C4-2B (cell line): ENCODE measurements around the gene MOV10L1.

Experiments
- H3K27ac ChIP-seq: fragments of 450-650 bp; 2 replicates; pipeline ENCODE4 v1.5.1; 2017
- ZFX ChIP-seq: fragments of 450-650 bp; IDR thresholded peaks from 2 replicates; pipeline ENCODE4 v1.6.1; 2017
- TF ChIP-seq, protein P1 (sequence below): fragments of 450-650 bp; conservative IDR thresholded peaks from 2 replicates; pipeline ENCODE4 v1.5.1; 2017; ENCODE audit warnings: mild to moderate bottlenecking

Gene MOV10L1

DNA sequence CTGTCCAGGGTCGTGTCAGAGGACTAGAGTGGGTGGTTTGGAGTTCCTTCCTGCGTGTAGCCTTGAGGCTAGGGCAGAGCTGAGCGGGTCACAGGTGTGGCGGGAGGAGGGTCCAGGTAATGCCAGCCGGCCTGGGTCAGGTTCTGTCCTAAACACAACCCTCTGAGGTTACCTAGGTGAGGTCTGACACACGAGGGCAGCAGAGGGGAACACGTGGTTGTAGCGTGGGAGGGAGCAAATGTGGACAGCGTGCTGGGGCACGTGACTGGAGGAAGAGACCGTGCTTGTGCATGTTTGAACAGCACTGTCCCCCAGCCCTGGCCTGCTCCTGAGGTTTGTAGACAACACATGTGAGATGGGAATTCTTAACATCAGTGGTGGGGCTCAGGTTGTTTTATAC lies 13.1 kb downstream of the MOV10L1 start:
- no peak for TF ChIP-seq ZFX
- TF ChIP-seq, protein P1, sequence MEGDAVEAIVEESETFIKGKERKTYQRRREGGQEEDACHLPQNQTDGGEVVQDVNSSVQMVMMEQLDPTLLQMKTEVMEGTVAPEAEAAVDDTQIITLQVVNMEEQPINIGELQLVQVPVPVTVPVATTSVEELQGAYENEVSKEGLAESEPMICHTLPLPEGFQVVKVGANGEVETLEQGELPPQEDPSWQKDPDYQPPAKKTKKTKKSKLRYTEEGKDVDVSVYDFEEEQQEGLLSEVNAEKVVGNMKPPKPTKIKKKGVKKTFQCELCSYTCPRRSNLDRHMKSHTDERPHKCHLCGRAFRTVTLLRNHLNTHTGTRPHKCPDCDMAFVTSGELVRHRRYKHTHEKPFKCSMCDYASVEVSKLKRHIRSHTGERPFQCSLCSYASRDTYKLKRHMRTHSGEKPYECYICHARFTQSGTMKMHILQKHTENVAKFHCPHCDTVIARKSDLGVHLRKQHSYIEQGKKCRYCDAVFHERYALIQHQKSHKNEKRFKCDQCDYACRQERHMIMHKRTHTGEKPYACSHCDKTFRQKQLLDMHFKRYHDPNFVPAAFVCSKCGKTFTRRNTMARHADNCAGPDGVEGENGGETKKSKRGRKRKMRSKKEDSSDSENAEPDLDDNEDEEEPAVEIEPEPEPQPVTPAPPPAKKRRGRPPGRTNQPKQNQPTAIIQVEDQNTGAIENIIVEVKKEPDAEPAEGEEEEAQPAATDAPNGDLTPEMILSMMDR, result no peak; the same call in 1 of the 2 replicates
- H3K27ac ChIP-seq, result peak overlapping the region; percentile 34

DNA sequence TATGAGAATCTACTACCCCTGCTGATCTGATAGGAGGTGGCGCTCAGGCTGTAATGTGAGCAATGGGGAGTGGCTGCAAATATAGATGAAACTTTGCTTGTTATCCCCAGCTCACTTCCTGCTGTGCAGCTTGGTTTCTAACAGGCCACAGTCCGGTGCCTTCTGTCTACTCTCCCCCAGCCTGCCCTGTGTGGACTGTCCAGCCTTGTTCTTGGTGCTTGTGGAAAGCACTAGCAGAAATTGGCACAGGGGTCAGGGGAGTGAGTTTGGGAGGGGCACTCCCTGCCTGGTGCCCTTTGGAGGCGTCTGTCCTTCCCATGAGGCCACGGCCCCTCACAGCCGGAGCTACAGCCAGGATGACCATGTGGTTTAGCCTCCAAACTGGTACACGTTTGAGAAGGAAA lies 14.3 kb downstream of the MOV10L1 start:
- no peak overlapping the region for H3K27ac ChIP-seq
- TF ChIP-seq, protein P1, result no peak
- no peak for TF ChIP-seq ZFX

DNA sequence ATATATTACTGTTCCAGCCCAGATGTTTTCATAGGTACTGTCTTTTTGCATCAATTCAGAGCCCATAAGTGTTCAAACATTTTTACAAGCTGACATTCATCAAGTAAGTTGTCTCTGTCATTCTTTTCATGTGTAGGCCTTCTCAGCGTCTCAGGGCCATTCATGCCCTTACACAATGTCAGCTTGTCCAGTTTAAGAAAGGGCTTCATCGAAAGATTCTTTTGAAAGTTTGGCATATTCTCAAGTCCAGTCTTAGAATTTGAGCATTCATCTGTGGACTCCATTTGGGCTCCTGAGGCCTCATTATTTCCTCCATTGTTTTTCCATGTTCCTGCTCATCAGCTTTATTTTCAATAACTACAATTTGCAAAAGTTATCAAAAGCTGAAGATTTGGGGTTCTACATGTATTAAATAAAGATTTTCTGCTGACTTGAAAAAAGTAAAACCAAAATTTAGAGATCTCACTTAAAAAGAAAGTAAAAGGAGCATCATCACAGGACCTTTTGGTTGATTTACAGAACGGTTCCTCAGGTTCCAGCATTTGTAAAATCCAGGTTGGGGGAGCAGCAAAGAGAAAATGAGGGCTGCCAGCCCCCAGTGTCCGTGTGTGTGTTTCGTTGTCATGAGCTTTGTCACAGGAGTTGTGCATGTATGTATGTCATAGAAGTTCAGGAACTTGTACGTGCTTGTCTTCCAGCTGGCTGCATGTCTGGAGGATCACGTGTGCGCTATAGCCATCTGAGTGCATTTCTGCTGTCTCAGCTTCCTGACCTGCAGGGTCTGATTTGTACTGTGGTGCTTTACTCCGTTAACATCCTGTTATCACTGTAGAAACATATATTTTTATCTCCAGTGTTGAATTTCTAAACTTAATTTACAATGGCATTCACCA lies 15.6 kb downstream of the MOV10L1 start:
- TF ChIP-seq, protein P1, result no peak
- TF ChIP-seq ZFX, result no peak
- H3K27ac ChIP-seq, result no peak overlapping the region

DNA sequence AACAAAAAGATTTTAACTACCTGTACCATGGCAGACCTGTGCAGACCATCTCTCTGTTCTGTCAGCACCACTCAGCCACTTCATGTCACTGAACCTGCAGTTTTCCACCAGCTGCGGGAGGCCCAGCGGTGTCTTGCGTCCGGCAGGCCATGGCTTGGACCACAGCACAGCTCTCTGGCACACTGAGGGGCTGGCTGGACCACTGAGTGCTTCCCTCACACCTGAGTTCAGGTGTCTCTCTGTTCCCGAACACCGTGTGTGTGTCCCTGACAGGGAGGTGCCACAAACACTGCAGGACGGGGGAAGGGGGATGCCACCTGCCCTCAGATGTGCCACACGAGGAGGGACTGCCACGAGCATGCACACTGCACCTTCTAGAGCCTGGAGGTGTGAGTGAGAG lies 17.7 kb downstream of the MOV10L1 start:
- TF ChIP-seq ZFX, result no peak
- TF ChIP-seq, protein P1, result no peak
- no peak overlapping the region for H3K27ac ChIP-seq

DNA sequence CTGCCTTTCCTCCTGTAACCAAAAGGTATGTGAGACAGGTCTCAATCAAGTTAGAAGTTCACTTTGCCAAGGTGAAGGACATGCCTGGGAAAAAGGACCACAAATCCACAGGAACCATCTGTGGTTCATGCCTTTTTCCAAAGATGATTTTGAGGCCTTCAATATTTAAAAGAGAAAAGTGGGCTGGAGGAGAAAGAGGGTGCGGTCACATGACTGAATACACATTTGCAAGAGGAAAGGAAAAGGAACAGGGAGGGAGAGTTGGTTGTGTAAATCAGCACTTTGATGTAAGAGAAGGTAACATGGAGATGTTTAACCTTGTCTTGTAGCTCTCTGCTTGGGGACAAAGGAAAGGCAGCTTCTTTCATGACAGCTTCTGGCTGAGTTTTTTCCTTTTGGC lies 21.2 kb downstream of the MOV10L1 start:
- TF ChIP-seq, protein P1, result no peak
- TF ChIP-seq ZFX, result no peak
- H3K27ac ChIP-seq, result no peak overlapping the region

DNA sequence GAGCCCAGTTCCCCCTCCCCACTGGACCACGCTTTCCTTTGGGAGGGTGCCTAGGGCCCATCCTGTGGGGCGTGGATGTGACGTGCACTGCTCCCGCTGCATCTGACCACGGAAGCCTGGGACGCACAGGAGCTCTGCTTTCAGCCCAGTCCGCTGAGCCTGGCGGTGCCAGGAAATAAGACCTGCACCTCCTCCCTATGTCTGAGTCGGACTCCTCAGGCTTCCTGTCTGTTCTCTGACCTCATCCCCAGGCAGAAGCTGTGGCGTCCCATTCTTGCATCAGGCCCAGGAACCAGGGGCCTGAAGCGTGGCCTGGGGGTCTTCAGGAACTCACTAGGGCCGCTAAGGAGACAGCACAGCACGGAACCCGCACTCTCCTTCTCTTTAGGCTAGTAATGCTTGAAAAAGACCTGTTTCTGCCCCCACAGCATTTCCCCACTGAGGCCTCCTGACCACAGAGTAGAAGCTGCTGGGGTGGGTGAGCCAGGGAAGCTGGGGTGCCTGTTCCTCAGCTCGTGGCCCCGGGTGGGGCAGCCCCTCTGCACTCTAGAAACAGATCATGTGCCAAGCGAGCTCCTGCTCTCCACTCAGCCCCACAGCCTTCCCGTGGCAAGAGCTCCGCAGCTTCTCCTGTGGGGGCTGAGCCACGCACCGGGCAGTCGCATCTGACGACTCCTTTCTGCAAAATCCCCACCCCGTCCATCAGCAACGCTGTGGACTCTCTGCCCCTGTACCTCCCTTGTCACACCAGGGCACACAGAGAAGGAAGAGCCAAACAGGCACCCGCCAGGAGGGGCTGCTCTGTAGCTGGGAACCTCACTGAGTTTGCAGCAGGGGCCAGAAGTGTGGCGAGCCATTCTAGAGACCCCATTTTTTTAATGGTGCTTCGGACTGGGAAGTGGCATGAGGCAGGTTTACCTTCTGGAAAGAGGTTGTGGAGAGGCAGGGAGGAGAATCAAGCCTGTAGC lies 22.6 kb downstream of the MOV10L1 start:
- H3K27ac ChIP-seq, result no peak overlapping the region
- no peak for TF ChIP-seq ZFX
- TF ChIP-seq, protein P1, result no peak
